HG02981 (cell line): ENCODE measurements around the gene C20orf141.
A peak's percentile ranks its signal among the peaks of the same experiment; 100 is the strongest.
"Not testable (repeated sequence)": the region's sequence is repeated elsewhere in the genome, so short reads cannot be mapped to it uniquely, and the experiment has no call there.

Source experiments
- ATAC-seq: cut with Tn5 transposase; IDR thresholded peaks from one replicate; pipeline ENCODE4 v1.9.1; 2021; ENCODE audit warnings: mild to moderate bottlenecking, moderate library complexity; ENCODE audit not compliant: unreplicated experiment

C20orf141 gene

GRCh38 chr20:2820084-2820895 lies 5.5 kb downstream of the C20orf141 start:
- no peak for ATAC-seq

GRCh38 chr20:2820896-2821869 lies 6.4 kb downstream of the C20orf141 start:
- ATAC-seq = no peak

- ATAC-seq = no peak
Measured at GRCh38 chr20:2822073-2822472, 7.3 kb downstream of the C20orf141 start.

- ATAC-seq = no peak
Measured at GRCh38 chr20:2825761-2826160, 11.0 kb downstream of the C20orf141 start.

- ATAC-seq = no peak
Measured at GRCh38 chr20:2826655-2827054, 11.9 kb downstream of the C20orf141 start.

GRCh38 chr20:2829376-2829775 lies 14.6 kb downstream of the C20orf141 start:
- ATAC-seq = no peak

GRCh38 chr20:2831206-2831605 lies 16.4 kb downstream of the C20orf141 start:
- not testable (repeated sequence) for ATAC-seq

- ATAC-seq = no peak
Measured at GRCh38 chr20:2833761-2834160, 19.0 kb downstream of the C20orf141 start.

- ATAC-seq = no peak
Measured at GRCh38 chr20:2834401-2835110, 19.8 kb downstream of the C20orf141 start.

- no peak for ATAC-seq
Measured at GRCh38 chr20:2835331-2835796, 20.6 kb downstream of the C20orf141 start.

- no peak for ATAC-seq
Measured at GRCh38 chr20:2836035-2836434, 21.2 kb downstream of the C20orf141 start.

- no peak for ATAC-seq
Measured at GRCh38 chr20:2837221-2837960, 22.6 kb downstream of the C20orf141 start.

- no peak for ATAC-seq
Measured at GRCh38 chr20:2838170-2838797, 23.5 kb downstream of the C20orf141 start.

- ATAC-seq = no peak
Measured at GRCh38 chr20:2838847-2839671, 24.3 kb downstream of the C20orf141 start.

GRCh38 chr20:2839732-2840137 lies 24.9 kb downstream of the C20orf141 start:
- no peak for ATAC-seq

GRCh38 chr20:2840138-2840966 lies 25.6 kb downstream of the C20orf141 start, which contains the start of the genes PCED1A and VPS16:
PCED1A (minus strand) TSS chr20:2840655; CDS start chr20:2839912, 743 bp downstream.
VPS16 (plus strand) TSS chr20:2840745; CDS start chr20:2840775, 30 bp downstream.
- ATAC-seq = peak; percentile 95

- peak; percentile 36 for ATAC-seq
Measured at GRCh38 chr20:2840967-2841531, 26.3 kb downstream of the C20orf141 start.
